ENCODE data around the gene CD74. TPM values are rescaled to one million over a fixed set of nuclear protein-coding genes. Genes with fewer than 3 reads are reported as not detected.

Gene CD74
- total and polyA plus RNA-seq, 2 donors (not counting 1 experiment from before 2014, with no cell fraction given), result 1.3 to 5.9 TPM

GRCh38 chr5:150402229-150402773 lies 10.4 kb downstream of the CD74 start:
- Histone ChIP-seq H3K4me3 (replicated peaks in 1 of 4; ENCODE audit: control extremely low read depth in 1 of 4, insufficient read depth in 1 of 4, low read depth in 3 of 4, low read length in 4 of 4) (no peak overlapping the region), H2AFZ (ENCODE audit: low read length) (no peak overlapping the region), H3K27ac (ENCODE audit: insufficient read depth, low read length) (no peak overlapping the region), H3K36me3 (ENCODE audit: control insufficient read depth, insufficient read depth, low read length) (peaks cover 9% of the 10 kb centered on the region), H3K4me2 (ENCODE audit: extremely low read depth, insufficient read depth, low read length) (no peak overlapping the region), H3K27me3 (ENCODE audit: control insufficient read depth, insufficient read depth, low read length) (no peaks in the 10 kb centered on the region), H3K4me1 (ENCODE audit: control insufficient read depth, extremely low read depth, insufficient read depth, low read length) (peaks cover 11% of the 10 kb centered on the region), H4K20me1 (ENCODE audit: control insufficient read depth, extremely low read depth, insufficient read depth, low read length) (no peaks in the 10 kb centered on the region), H3K79me2 (ENCODE audit: control insufficient read depth, insufficient read depth, low read length) (no peaks in the 10 kb centered on the region), H3K9me3 (ENCODE audit: control insufficient read depth, insufficient read depth, low read depth, low read length) (no peaks in the 10 kb centered on the region), H3K9ac (ENCODE audit: insufficient read depth, low read length) (no peak overlapping the region)
- DNase-seq (ENCODE audit: low read depth in 2 of 2), result no peak
- no peak for TF ChIP-seq EZH2 (IDR thresholded peaks at IDR 0.05; ENCODE audit: low read length, missing control alignments)
- no peak for TF ChIP-seq CTCF (conservative IDR thresholded peaks at IDR 0.05 in 1 of 2, IDR thresholded peaks at IDR 0.05 in 1 of 2; ENCODE audit: low read depth in 1 of 2, low read length in 2 of 2)

- no peak overlapping the region for H3K9ac ChIP-seq (ENCODE audit: insufficient read depth, low read length)
- H3K4me3 ChIP-seq (replicated peaks in 1 of 4; ENCODE audit: control extremely low read depth in 1 of 4, insufficient read depth in 1 of 4, low read depth in 3 of 4, low read length in 4 of 4), result no peak overlapping the region
- no peak for TF ChIP-seq EZH2 (IDR thresholded peaks at IDR 0.05; ENCODE audit: low read length, missing control alignments)
- no peak for TF ChIP-seq CTCF (conservative IDR thresholded peaks at IDR 0.05 in 1 of 2, IDR thresholded peaks at IDR 0.05 in 1 of 2; ENCODE audit: low read depth in 1 of 2, low read length in 2 of 2)
These were observed 11.1 kb downstream of the CD74 start for GRCh38 chr5:150401376-150402228.

GRCh38 chr5:150401076-150401375 lies 11.7 kb downstream of the CD74 start:
- H3K79me2 ChIP-seq (ENCODE audit: control insufficient read depth, insufficient read depth, low read length), result no peaks in the 10 kb centered on the region
- no peak overlapping the region for H2AFZ ChIP-seq (ENCODE audit: low read length)
- H3K9ac ChIP-seq (ENCODE audit: insufficient read depth, low read length), result no peak overlapping the region
- no peaks in the 10 kb centered on the region for H4K20me1 ChIP-seq (ENCODE audit: control insufficient read depth, extremely low read depth, insufficient read depth, low read length)
- TF ChIP-seq CTCF (conservative IDR thresholded peaks at IDR 0.05 in 1 of 2, IDR thresholded peaks at IDR 0.05 in 1 of 2; ENCODE audit: low read depth in 1 of 2, low read length in 2 of 2), result no peak
- no peak for TF ChIP-seq EZH2 (IDR thresholded peaks at IDR 0.05; ENCODE audit: low read length, missing control alignments)
- no peak overlapping the region for H3K27ac ChIP-seq (ENCODE audit: insufficient read depth, low read length)
- DNase-seq (ENCODE audit: low read depth in 2 of 2), result no peak
- H3K27me3 ChIP-seq (ENCODE audit: control insufficient read depth, insufficient read depth, low read length), result no peaks in the 10 kb centered on the region
- no peak overlapping the region for H3K4me2 ChIP-seq (ENCODE audit: extremely low read depth, insufficient read depth, low read length)
- no peak overlapping the region for H3K4me3 ChIP-seq (replicated peaks in 1 of 4; ENCODE audit: control extremely low read depth in 1 of 4, insufficient read depth in 1 of 4, low read depth in 3 of 4, low read length in 4 of 4)
- peaks cover 11% of the 10 kb centered on the region for H3K4me1 ChIP-seq (ENCODE audit: control insufficient read depth, extremely low read depth, insufficient read depth, low read length)
- H3K9me3 ChIP-seq (ENCODE audit: control insufficient read depth, insufficient read depth, low read depth, low read length), result no peaks in the 10 kb centered on the region
- H3K36me3 ChIP-seq (ENCODE audit: control insufficient read depth, insufficient read depth, low read length), result peaks cover 9% of the 10 kb centered on the region

More at GRCh38 chr5:150401376-150402228, 11.1 kb downstream of the CD74 start:
- no peak overlapping the region for H3K27ac ChIP-seq (ENCODE audit: insufficient read depth, low read length)
- no peaks in the 10 kb centered on the region for H4K20me1 ChIP-seq (ENCODE audit: control insufficient read depth, extremely low read depth, insufficient read depth, low read length)
- H3K79me2 ChIP-seq (ENCODE audit: control insufficient read depth, insufficient read depth, low read length), result no peaks in the 10 kb centered on the region
- no peak overlapping the region for H3K4me2 ChIP-seq (ENCODE audit: extremely low read depth, insufficient read depth, low read length)
- H3K36me3 ChIP-seq (ENCODE audit: control insufficient read depth, insufficient read depth, low read length), result peaks cover 9% of the 10 kb centered on the region
- no peak for DNase-seq (ENCODE audit: low read depth in 2 of 2)
- no peak overlapping the region for H2AFZ ChIP-seq (ENCODE audit: low read length)
- no peaks in the 10 kb centered on the region for H3K27me3 ChIP-seq (ENCODE audit: control insufficient read depth, insufficient read depth, low read length)
- H3K4me1 ChIP-seq (ENCODE audit: control insufficient read depth, extremely low read depth, insufficient read depth, low read length), result peaks cover 11% of the 10 kb centered on the region
- no peaks in the 10 kb centered on the region for H3K9me3 ChIP-seq (ENCODE audit: control insufficient read depth, insufficient read depth, low read depth, low read length)

Measured in fibroblast of lung (primary cell).